SU-DHL-6 (cell line): ENCODE measurements around the gene RNU1-4.
"Not testable (repeated sequence)": the region's sequence is repeated elsewhere in the genome, so short reads cannot be mapped to it uniquely, and the experiment has no call there.

Experiments used
- CTCF ChIP-seq: fragments of 200-600 bp; sonication (generic); IDR thresholded peaks from one replicate; pipeline ENCODE4 v1.5.1; 2017; ENCODE audit warnings: antibody characterized with exemption, mild to moderate bottlenecking, low read length, moderate library complexity; ENCODE audit not compliant: insufficient read depth, poor library complexity, severe bottlenecking
- EZH2phosphoT487 ChIP-seq: fragments of 200-600 bp; sonication (generic), shearing (Covaris generic); conservative IDR thresholded peaks from 2 replicates; pipeline ENCODE4 v1.6.1; 2018; ENCODE audit warnings: mild to moderate bottlenecking, antibody characterized with exemption, low read length, moderate library complexity, mixed read lengths

GRCh38 chr1:16775290-16775689 lies 35.0 kb downstream of the RNU1-4 start:
- not testable (repeated sequence) for TF ChIP-seq CTCF, EZH2phosphoT487
